GM10266 (cell line): ENCODE results near the gene SARS1.

Experiments
- DNase-seq: peaks from one replicate; pipeline ENCODE4 v3.0.0; 2012; ENCODE audit errors: extremely low spot score
- TF ChIP-seq, protein P1 (sequence below): IDR thresholded peaks from 2 replicates; pipeline ENCODE4 v1.5.1; 2012; ENCODE audit warnings: mild to moderate bottlenecking, low read depth; ENCODE audit not compliant: control insufficient read depth, insufficient read depth; ENCODE audit errors: missing control alignments

SARS1 gene

DNA sequence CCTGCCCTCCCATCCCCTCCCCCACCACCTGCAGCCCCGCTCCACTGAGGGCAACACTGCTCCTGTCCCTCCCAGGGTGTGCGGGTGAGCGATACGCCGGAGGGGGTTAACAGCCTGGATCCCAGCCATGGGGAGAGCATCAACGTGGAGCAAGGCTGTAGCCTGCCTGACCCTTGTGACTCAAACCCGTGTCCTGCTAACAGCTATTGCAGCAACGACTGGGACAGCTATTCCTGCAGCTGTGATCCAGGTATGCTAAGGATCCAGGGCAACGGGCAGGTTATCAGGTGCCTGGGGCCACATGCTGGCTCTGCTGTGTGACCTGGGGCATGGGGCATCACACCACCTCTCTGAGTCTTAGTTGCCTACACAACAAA lies 50.6 kb downstream of the SARS1 start:
- no peak for DNase-seq
- TF ChIP-seq, protein P1, sequence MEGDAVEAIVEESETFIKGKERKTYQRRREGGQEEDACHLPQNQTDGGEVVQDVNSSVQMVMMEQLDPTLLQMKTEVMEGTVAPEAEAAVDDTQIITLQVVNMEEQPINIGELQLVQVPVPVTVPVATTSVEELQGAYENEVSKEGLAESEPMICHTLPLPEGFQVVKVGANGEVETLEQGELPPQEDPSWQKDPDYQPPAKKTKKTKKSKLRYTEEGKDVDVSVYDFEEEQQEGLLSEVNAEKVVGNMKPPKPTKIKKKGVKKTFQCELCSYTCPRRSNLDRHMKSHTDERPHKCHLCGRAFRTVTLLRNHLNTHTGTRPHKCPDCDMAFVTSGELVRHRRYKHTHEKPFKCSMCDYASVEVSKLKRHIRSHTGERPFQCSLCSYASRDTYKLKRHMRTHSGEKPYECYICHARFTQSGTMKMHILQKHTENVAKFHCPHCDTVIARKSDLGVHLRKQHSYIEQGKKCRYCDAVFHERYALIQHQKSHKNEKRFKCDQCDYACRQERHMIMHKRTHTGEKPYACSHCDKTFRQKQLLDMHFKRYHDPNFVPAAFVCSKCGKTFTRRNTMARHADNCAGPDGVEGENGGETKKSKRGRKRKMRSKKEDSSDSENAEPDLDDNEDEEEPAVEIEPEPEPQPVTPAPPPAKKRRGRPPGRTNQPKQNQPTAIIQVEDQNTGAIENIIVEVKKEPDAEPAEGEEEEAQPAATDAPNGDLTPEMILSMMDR = no peak

DNA sequence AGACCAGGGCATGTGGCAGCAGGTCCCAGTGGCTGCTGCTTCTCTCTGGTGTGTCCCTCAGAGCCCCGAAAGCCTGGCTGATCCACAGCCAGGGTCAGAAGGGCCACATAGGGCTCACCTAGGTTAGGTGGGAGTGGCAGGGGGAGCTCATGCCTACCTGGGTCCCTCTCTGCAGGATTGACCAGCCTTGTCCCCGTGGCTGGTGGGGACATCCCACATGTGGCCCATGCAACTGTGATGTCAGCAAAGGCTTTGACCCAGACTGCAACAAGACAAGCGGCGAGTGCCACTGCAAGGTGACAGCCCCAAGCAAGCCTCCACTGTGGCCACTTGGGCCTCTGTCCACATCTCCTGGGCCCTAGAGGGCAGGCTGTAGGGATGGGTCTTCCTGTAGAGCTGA lies 51.3 kb downstream of the SARS1 start:
- TF ChIP-seq, protein P1 = no peak
- no peak for DNase-seq

DNA sequence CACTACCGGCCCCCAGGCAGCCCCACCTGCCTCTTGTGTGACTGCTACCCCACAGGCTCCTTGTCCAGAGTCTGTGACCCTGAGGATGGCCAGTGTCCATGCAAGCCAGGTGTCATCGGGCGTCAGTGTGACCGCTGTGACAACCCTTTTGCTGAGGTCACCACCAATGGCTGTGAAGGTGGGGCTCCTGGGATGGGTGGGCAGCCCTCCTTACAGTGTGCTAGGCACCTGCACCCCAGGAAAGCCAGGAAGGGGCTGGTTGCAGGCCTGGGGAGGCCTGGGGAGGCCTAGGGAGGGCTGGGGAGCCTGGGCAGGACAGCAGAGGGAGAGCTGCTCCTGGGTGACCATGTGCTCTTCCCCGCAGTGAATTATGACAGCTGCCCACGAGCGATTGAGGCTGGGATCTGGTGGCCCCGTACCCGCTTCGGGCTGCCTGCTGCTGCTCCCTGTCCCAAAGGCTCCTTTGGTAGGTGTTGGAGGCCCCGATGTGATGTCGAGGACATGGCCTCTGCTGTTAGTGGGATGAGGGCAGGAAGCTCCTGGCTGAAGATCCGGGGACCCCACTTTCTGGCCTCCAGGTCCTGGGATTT lies 52.1 kb downstream of the SARS1 start:
- TF ChIP-seq, protein P1 = no peak
- DNase-seq = no peak

DNA sequence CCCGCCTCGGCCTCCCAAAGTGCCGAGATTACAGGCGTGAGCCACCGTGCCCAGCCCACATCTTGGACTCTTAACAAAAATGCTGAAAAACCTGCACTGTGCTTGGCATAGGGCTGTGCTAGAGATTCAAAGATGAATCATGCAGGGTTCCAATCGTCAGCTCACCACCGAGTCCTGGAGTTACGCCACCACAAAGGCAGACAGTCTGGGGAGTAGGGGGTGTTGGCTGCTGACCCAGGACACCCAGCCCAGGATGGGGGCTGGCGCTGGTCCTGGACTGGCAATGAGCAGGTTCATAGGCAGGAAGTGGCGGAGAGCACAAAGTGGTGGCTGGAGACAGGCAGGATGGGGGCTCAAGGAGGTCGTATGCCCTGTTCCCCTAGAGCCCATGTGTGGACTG lies 53.2 kb downstream of the SARS1 start:
- TF ChIP-seq, protein P1 = no peak
- no peak for DNase-seq

DNA sequence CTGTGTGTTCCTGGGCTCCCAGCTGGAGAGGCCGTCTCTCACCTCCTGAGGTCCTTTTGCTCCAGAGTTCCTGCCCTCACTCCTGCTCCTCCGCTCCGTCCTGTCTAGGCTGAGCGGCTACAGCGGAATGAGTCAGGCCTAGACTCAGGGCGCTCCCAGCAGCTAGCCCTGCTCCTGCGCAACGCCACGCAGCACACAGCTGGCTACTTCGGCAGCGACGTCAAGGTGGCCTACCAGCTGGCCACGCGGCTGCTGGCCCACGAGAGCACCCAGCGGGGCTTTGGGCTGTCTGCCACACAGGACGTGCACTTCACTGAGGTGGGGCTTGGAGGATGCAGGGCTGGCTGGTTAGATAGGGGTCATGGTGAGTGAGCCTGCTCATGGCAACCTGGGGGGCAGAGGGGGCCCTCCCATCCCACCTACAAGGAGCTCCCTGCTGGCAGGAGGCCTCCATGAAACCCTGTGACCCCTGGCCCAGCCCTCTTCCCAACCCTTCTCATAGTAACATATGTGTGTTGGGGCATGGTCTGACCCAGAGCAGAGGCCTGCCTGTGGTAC lies 54.1 kb downstream of the SARS1 start:
- TF ChIP-seq, protein P1 = no peak
- no peak for DNase-seq

DNA sequence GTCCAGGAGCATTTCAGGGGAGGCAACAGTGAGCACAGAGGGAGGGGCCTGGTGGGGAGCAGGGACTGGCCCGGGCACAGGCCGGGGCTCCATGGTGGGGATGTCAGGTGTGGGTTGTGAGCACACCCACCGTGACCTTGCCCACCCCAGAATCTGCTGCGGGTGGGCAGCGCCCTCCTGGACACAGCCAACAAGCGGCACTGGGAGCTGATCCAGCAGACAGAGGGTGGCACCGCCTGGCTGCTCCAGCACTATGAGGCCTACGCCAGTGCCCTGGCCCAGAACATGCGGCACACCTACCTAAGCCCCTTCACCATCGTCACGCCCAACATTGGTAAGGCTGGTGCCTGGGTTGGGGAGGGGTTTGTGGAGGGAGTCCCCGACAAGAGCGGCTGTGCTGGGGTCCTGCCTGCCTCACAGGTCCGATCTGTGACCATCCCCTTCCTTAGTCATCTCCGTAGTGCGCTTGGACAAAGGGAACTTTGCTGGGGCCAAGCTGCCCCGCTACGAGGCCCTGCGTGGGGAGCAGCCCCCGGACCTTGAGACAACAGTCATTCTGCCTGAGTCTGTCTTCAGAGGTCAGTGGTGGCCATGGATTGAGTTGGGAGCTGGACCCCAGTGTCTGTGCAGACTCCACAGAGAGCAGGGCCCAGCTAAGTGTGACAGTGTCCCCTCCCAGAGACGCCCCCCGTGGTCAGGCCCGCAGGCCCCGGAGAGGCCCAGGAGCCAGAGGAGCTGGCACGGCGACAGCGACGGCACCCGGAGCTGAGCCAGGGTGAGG lies 54.9 kb downstream of the SARS1 start:
- TF ChIP-seq, protein P1 = no peak
- no peak for DNase-seq
